PFSK-1 (cell line): ENCODE measurements around the gene DOK1. TPM values are rescaled to one million over a fixed set of nuclear protein-coding genes. Genes with fewer than 3 reads are reported as not detected.

Source experiments
- FOXP2 ChIP-seq: optimal IDR thresholded peaks from 2 replicates; pipeline ENCODE3; 2011; ENCODE audit warnings: borderline replicate concordance, control low read depth, inconsistent platforms; ENCODE audit not compliant: insufficient read depth; ENCODE audit errors: extremely low read length, extremely low read depth
- POLR2AphosphoS5 ChIP-seq: IDR thresholded peaks from 2 replicates; pipeline ENCODE4 v1.6.1; 2012; ENCODE audit warnings: low read depth, mild to moderate bottlenecking, control low read depth, low read length, moderate library complexity
- REST ChIP-seq, 2 experiments: IDR thresholded peaks; 2 replicates each; pipeline versions ENCODE4 v1.6.1 to v1.8.0; 2011 to 2012; ENCODE audit warnings: low read depth in 2 of 2, low read length in 2 of 2, control low read depth in 1 of 2, inconsistent platforms in 1 of 2, mild to moderate bottlenecking in 1 of 2, moderate library complexity in 1 of 2; ENCODE audit not compliant: insufficient read depth in 1 of 2
- SIN3A ChIP-seq: IDR thresholded peaks from 2 replicates; pipeline ENCODE4 v1.6.1; 2012; ENCODE audit warnings: mild to moderate bottlenecking, low read length, moderate library complexity, borderline replicate concordance; ENCODE audit not compliant: insufficient read depth
- TAF1 ChIP-seq: IDR thresholded peaks from 2 replicates; pipeline ENCODE4 v1.6.1; 2012; ENCODE audit warnings: low read length, control low read depth, borderline replicate concordance; ENCODE audit not compliant: insufficient read depth
- polyA plus RNA-seq: library from polyadenylated mRNA; unstranded; fragments of >200 nt; gene quantifications from one replicate; pipeline ENCODE4 v1.2.1, GENCODE V29; 2012; ENCODE audit warnings: low read depth, missing spikeins; ENCODE audit not compliant: insufficient read length

DOK1 gene
- 0.92 TPM for polyA plus RNA-seq

GRCh38 chr2:74553892-74554819 is at the start of gene DOK1, which contains the start of gene LOXL3:
Gene DOK1 (plus strand): TSS chr2:74554720. CDS start chr2:74554755, 35 bp downstream.
Gene LOXL3 (minus strand): TSS chr2:74553942. CDS start chr2:74552634, 1,308 bp downstream.
- TF ChIP-seq REST (IDR thresholded peaks at IDR 0.05; ENCODE audit: insufficient read depth in 1 of 2, low read depth in 2 of 2, low read length in 2 of 2): no peak
- no peak for TF ChIP-seq FOXP2
- TF ChIP-seq POLR2AphosphoS5: no peak
- TF ChIP-seq SIN3A: no peak
- TF ChIP-seq TAF1: no peak

DNA sequence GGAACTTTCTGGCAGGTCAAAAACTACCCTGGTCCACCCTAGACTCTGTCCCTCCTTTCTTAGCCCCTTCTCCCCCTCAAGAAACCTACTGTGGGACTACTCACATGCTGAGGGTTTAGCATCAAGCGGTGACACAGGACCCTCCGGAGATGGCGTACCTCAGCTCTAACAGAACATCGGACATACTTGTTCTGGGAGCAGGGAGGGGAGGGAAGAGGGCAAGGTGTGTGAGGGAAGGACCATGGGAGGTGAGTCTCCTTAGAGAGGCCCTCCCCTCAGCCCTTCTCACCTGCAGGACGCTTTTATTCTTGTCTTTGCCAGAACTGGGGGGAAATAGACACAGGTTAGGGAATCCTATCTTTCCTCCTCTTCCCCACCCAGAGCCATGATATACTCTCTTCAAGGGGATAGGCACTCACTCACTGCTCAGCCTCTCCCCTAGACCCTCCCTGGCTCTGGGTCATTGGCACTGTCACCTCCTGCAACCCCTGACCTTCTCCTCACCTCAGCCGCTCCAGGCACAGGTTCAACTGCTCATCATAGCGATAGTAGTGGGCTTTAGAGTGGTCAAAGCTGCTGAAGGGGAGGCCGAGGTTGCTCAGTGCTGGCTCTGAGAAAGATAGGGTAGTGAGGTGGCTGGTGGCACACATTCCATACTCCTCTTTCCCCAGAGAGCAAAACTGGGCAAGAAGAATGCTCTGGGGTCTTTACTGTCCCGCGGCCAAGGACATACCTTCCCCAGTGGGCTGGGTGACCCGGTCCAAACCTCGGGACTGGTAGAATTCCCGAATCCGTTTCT is 48.9 kb upstream of the DOK1 start:
- TF ChIP-seq REST (IDR thresholded peaks at IDR 0.05; ENCODE audit: insufficient read depth in 1 of 2, low read depth in 2 of 2, low read length in 2 of 2) (no peak), FOXP2 (no peak), SIN3A (no peak), TAF1 (no peak), POLR2AphosphoS5 (no peak)

GRCh38 chr2:74507145-74507925 is 47.2 kb upstream of the DOK1 start, which contains the start of gene PCGF1:
Gene PCGF1 (minus strand): TSS chr2:74507695. CDS start chr2:74507668, 27 bp downstream.
- TF ChIP-seq POLR2AphosphoS5 (peak; percentile 69; the same call in 1 of the 2 replicates), FOXP2 (no peak), REST (IDR thresholded peaks at IDR 0.05; ENCODE audit: insufficient read depth in 1 of 2, low read depth in 2 of 2, low read length in 2 of 2) (no peak), SIN3A (no peak), TAF1 (peak; percentile 78; the same call in 1 of the 2 replicates)

GRCh38 chr2:74507926-74508520 is 46.5 kb upstream of the DOK1 start:
- no peak for TF ChIP-seq REST (IDR thresholded peaks at IDR 0.05; ENCODE audit: insufficient read depth in 1 of 2, low read depth in 2 of 2, low read length in 2 of 2)
- TF ChIP-seq SIN3A: no peak
- TF ChIP-seq FOXP2: no peak
